Hypothalamus (tissue), 51 donors: Measurements from ENCODE around the gene CUEDC1.

ENCODE experiments used
- DNase-seq, 51 donors: peaks; one replicate each; lab custom pipeline; 2025; lab: John Stamatoyannopoulos, UW

Gene CUEDC1

GRCh38 chr17:57902800-57903759 is 52.1 kb downstream of the CUEDC1 start:
- DNase-seq = peak in 45 of 51 donors; percentile 15 to 92 (median 72)

GRCh38 chr17:57902117-57902799 is 53.0 kb downstream of the CUEDC1 start:
- no peak for DNase-seq

- no peak for DNase-seq
Observed at GRCh38 chr17:57900991-57901743, 54.0 kb downstream of the CUEDC1 start.

GRCh38 chr17:57899822-57900221 is 55.4 kb downstream of the CUEDC1 start:
- peak in 6 of 51 donors; percentile 12 to 33 (median 21) for DNase-seq

- DNase-seq = peak in 1 of 51 donors; percentile 32
Observed at GRCh38 chr17:57899391-57899790, 55.8 kb downstream of the CUEDC1 start.

GRCh38 chr17:57898487-57899311 is 56.5 kb downstream of the CUEDC1 start:
- peak in 32 of 51 donors; percentile 33 to 79 (median 56) for DNase-seq

GRCh38 chr17:57895382-57896060 is 59.7 kb downstream of the CUEDC1 start:
- DNase-seq = peak in 5 of 51 donors; percentile 10 to 34 (median 24)

GRCh38 chr17:57894848-57895247 is 60.4 kb downstream of the CUEDC1 start:
- no peak for DNase-seq

- DNase-seq = peak in 49 of 51 donors; percentile 38 to 95 (median 79)
Observed at GRCh38 chr17:57892820-57893595, 62.2 kb downstream of the CUEDC1 start.

- DNase-seq = peak in 47 of 51 donors; percentile 18 to 87 (median 75)
Observed at GRCh38 chr17:57892146-57892819, 62.9 kb downstream of the CUEDC1 start.

GRCh38 chr17:57890857-57891232 is 64.4 kb downstream of the CUEDC1 start:
- no peak for DNase-seq

- peak in 28 of 51 donors; percentile 15 to 85 (median 42) for DNase-seq
Observed at GRCh38 chr17:57889892-57890856, 65.0 kb downstream of the CUEDC1 start.

- DNase-seq = no peak
Observed at GRCh38 chr17:57889252-57889651, 66.0 kb downstream of the CUEDC1 start.

GRCh38 chr17:57888311-57889216 is 66.6 kb downstream of the CUEDC1 start:
- DNase-seq = no peak

- no peak for DNase-seq
Observed at GRCh38 chr17:57887161-57887560, 68.1 kb downstream of the CUEDC1 start.

- DNase-seq = no peak
Observed at GRCh38 chr17:57886020-57886419, 69.2 kb downstream of the CUEDC1 start.
